GM18861 (cell line): ENCODE measurements around the gene MRGPRD.

Experiments
- ATAC-seq: cut with Tn5 transposase; IDR thresholded peaks from one replicate; pipeline ENCODE4 v1.9.1; 2021; ENCODE audit not compliant: unreplicated experiment

Gene MRGPRD

DNA sequence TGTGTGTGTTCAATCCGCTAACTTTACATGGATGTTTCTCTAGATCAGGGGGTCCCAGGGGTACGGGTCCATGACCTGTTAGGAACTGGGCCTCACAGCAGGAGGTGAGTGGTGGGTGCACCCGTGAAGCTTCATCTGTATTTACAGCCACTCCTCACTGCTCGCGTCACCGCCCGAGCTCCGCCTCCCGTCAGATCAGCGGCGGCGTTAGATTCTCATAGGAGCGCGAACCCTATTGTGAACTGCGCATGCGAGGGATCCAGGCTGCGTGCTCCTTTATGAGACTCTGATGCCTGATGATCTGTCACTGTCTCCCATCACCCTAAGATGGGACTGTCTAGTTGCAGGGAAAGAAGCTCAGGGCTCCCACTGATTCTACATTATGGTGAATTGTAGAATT lies 31.9 kb downstream of the MRGPRD start:
- no peak for ATAC-seq

DNA sequence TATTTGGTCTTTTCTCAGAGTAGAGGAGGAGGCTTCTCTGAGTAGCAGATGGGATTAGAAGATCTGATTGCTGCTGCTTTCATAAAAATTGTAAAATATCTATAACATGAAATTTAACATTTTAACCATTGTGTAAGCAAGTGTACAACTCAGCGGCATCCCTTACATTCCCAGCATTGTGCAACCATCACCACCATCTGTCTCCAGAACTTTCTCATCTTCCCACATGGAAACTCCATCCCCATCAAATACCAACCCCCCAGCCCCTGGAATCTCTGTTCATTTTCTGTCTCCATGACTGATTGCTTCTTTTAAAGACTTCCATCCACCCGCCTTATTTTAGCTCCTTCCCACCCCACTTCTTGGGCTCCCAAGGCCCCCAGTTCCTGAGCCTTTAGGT lies 32.3 kb downstream of the MRGPRD start:
- ATAC-seq: no peak

DNA sequence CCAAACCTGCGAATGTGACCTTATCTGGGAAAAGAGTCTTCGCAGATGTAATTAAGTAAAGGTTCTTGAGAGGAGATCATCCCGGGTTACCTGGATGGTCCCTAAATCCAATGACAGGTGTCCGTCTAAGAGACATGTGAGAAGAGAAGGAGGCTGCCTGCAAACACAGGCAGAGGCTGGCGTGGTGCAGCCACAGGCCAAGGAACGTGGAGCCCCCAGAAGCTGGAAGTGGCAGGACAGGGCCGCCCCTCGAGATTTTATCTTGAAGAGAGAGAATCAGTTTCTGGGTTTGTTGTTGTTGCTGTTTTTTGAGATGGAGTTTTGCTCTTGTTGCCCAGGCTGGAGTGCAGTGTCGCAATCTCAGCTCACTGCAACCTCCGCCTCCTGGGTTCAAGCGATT lies 33.6 kb downstream of the MRGPRD start:
- no peak for ATAC-seq

DNA sequence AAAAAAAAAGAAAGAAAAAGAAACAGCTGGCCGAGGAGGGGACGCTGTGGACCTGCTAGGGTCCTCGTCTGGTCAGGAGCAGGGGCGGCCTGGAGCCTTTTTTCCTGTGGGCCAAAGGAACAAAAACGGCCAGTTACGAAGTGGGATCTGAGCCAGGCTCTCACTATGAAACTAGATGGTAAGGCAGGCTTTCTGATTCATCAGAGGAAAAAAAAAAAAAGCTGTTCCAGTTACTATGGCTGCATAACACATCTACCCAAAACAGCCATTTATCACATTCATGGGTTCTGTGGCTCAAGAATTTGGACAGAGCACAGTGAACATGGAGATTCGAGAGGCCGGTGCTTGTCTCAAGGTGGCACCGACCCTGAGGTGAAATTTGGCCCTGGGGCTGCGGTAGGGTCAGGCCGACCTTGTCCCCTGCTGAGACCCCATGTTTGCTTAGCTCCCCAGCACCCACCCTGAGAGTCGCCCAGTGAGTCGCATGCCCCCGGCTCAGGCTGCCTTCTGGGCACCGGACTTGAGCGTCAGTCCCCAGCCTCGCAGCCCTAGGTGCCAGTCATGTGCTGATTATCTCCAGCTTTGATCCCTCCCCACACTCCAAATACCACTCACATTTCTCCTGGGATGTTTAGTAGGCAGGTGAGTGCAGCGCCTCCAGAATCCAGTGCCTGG lies 34.2 kb downstream of the MRGPRD start:
- ATAC-seq: no peak

DNA sequence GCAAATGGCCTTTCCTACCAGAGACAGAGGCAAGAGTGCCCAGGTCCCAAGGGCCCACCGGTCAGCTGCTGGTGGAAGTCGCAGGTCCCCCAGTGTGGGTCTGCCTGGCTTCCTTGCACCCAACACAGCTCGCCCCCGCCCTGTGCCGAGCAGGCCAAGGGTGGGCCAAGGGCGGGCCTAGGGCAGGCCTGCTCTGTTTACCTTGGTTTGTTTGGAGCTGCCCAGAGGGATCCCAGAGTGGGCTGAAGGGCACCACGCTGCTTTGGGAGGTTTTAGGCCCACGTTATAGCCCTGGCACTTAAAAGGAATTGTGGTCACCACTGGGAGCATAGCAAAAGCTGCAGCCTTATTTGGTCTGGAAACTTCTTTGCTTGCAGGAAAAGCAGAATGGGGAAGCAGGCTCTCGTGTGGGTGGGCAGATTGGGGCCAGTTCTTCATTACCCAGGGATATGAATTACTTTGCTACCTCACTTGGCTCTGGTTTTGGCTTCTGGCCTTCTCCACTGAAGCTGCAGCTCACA lies 38.0 kb downstream of the MRGPRD start:
- ATAC-seq: no peak

DNA sequence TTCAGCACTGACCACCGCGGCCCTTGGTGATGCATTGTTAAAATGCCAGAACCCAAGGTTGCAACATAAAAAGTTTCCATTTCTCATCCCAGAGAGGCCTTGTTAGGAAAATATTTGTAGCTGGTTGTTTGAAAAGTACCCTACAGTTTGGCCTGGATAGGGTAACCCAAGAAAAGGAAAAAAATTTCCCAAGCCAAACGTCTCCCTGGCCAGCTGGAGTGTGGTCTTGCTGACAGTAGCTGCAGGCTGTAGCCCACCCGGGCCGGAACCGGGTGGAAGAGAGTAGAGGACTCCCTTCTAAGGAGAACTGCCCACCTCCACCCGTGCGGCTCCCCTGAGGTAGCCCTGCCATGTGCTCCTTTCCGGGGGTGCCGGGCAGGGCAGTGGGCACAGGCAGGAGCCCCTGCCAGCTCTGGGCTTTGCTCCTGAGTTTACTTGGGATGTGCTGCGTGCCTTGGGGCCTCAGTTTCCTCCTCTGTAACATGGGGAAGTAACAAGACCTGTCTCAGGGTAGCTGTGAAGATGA lies 38.6 kb downstream of the MRGPRD start:
- no peak for ATAC-seq

DNA sequence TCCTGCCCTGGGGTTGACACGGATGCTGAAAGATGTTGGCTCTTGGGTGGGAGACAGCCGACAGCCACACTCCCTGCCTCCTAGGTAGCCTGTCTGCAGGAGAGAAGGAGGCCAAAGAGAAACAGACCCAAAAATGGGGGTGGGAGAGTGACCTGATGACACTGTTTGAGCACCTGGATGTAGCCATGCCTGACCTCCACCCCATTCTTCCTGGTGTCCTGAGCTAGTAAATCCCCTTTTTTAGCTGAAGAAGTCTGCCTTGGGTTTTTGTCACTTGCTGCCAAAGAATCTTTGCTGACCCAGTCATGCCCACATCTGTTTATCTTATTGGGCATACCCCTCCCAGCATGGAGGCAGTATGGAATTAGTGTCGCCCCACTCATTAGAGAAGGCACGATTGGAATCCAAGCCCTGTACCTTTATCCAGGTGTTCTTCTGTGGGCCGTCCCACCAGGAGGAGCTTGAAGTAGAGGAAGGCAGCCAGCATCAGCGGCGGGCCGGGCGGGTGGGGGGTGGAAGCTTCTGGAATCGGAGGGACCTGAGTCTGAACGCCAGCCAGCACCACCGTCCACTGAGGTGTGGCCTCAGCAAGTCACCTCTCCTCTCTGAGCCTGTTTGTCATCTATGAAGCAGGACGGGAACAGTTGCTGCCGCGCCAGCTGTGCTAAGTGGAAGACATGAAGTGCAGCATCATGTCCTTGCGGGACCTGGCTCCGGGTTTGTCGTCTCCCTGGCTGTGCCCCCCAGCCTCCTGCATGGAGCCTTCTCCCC lies 39.3 kb downstream of the MRGPRD start:
- no peak for ATAC-seq

DNA sequence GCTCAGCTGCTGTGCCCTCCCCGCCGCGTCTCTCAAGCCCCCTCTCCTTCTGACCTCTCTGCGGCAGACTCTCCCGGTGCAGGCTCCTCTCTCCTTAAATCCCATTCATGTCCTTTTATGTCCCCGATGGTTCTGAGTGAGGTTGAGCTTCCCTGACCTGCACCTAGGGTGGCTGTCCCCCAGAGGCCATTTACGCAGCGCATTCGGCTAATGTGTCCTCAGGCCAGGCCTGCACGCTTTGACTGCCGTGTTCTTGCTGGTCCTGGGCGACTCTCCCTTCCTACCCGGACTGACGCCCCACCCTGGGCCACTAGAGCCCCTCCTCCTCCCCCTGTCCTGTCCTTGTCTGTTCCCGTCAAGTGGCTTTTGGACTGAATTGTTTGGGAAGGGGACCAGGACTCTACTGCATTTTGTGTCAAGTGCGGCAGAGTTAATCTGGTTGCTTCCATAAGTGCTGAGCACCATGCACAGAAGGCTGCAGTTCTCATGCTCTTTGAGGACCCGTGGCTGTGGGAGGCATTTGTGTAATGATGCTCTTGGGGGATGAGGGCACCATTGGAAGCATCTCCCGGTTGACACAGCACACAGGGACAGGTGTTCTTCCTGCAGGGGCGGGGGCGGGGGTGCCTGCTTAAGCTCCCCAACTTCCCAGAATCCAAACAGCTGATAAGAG lies 40.0 kb downstream of the MRGPRD start:
- ATAC-seq: no peak

DNA sequence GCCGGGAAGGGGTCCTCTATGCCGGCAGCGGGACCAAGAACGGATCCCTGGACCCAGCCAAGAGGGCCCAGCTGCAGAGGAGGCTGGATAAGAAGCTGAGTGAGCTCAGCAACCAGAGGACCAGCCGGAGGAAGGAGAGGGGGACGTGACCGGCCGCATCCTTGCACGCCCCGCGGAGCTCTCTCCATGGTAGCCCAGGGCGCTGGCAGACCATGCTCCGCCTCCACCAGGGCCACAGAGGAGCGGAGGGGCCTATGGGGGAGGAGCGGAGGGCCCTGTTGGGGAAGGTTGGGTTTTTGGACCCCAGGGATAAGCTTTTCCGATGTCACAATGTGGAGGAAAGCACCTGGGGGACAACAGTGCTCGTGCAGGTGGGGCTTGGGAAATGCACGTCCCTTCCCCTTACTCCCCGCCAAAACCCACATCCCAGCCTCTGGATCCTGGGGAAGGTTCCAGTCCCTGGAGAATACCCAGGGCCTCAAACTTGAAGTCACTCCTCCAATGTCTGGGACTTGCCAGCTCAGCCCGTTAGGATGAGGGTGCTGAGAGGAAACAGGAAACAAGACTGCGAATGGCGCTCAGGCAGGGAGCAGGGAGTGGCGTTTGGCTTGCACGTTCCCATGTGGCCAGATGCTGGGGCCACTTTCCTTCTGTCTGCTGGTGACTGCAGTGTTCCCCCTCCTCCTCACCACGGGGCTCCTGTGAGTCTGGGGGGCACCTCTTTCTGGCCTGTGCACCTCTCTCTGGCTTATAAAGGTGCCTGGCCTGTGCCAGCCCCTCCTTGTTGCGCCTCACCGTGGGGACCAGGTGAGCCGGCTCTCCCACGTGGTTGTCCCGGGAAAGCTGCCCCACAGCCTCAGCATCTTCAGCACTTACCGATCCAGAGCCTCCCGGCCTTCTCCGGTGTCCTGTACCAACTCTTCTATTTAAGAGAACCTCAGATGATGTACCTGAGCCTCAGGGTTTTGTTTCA lies 40.9 kb downstream of the MRGPRD start:
- no peak for ATAC-seq

DNA sequence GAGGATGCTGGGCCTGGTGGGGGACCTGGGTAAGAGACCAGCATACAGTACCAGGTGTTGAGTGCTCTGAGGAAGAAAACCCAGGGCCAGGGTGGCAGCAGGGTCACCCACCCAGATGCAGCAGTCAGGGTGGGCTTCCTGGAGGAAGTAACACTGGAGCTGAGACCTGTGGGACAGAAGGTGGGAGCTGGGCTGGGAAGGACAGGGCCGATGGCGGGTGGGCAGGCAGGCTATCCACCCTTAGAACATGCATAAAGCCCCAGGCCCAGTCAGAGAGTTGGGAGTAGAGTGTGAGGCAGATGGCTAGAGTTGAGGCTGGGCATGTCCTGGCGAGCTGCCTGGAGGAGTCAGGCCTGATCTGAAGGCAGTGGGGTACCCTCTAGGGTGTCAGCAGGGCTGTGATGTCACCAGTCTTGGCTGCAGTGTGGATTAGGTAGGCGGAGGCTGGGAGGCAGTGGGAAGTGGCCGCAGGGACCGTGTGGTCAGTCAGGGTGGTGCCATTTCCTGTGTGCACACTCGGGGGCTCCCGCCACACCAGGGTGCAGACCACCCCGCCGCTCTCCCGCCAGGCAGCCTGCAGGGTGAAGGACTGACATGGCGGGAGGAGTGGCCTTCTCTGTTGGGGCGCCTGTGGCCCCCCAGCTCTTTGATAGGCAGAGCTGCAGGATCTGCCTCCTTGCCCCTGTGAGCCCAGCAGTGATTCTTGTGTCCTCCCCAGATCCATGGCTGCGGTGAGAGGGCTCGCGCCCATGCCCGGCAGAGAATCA lies 41.8 kb downstream of the MRGPRD start:
- no peak for ATAC-seq

DNA sequence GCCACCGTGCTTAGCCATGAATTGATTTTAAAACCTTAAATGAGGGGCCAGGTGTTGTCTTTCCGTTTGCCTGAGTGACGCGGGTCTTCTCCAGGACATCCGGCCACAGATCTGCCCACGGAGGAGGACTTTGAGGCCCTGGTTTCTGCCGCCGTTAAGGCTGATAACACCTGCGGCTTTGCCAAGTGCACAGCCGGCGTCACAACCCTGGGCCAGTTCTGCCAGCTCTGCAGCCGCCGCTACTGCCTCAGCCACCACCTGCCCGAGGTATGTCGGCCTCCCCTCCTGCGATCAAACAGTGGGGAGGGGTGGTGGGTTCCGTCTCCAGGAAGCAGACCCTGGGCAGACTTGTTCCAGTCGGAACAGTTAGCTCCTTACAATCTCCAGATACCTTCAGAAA lies 42.7 kb downstream of the MRGPRD start:
- no peak for ATAC-seq

DNA sequence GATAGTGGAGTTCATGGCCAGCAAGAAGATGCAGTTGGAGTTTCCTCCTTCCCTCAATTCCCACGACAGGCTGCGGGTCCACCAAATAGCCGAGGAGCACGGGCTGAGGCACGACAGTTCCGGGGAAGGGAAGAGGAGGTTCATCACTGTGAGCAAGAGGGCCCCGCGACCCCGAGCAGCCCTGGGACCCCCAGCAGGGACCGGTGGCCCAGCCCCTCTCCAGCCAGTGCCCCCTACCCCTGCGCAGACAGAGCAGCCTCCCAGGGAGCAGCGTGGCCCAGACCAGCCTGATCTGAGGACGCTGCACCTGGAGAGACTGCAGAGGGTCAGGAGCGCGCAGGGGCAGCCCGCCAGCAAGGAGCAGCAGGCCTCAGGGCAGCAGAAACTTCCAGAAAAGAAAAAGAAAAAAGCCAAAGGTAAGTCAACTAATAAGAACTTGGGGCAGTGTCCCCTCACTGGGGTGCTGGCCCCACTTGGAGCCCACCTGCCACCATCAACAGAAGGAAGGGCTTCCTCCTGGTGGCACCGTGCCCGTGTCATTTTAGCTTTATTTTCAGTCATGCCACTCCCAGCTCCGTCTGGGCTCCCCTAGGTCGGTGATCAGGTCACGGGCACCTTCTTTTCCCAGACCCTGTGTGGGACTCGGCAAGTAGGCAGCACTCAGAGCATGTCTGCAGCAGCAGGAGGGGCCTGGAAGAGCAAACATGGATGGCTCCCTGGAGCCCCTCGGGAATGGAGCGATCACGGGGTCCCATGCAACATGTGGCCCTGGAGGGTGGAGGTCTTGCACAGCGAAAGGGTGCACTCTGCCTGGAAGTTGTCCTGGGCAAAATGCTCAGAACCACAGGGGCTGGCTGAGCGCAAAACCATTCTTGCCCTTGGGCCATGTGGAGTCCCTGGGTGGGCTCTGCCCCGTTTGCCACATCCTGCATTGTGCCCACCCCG lies 43.8 kb downstream of the MRGPRD start:
- ATAC-seq: no peak

DNA sequence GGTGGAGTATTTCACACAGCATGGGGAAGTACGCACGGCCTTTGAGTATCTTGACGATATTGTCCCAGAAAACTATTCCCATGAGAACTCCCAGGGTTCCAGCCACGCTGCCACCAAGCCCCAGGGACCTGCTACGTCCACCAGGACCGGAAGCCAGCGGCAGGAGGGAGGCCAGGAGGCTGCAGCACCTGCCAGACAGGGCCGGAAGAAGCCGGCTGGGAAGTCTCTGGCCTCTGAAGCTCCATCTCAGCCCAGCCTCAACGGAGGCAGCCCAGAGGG lies 44.5 kb downstream of the MRGPRD start:
- no peak for ATAC-seq

DNA sequence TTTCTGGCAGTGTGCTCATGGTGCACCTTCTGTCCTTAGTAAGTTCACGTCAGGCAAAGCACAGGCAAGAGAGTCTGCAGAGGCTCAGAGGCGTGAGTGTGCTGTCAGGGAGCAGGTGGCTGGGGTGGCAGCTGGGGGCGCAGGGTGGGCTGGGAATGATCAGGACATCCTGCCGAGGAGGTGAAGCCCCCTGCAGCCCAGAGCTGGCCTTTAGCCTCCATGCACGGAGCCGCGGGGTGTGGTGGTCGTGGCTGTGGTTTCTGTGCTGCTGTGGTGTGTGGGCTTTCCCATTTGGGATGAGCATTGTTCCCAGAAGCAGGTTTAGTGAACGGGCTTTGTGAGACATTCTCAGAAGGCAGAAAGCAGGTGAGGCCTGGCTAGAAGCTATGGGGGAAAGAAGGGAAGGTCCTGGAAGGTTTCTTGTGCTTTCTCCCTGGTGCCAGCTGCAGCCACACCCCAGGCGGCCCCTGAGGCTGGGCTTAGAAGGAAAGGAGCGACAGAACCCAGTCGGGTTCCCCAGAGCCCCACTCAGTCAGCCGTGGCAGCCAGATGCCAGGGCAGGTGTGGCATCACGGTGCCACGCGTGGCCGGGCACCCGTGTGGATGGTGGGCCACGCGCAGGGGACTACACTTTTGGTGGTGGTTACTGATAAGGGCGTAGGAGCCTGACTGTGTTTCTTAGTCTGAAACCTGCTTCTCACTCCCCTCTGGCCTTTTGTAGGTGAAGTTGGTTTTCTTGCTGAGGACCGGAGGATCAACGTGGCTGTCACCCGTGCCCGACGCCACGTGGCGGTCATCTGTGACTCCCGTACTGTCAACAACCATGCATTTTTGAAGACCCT lies 45.0 kb downstream of the MRGPRD start:
- no peak for ATAC-seq

DNA sequence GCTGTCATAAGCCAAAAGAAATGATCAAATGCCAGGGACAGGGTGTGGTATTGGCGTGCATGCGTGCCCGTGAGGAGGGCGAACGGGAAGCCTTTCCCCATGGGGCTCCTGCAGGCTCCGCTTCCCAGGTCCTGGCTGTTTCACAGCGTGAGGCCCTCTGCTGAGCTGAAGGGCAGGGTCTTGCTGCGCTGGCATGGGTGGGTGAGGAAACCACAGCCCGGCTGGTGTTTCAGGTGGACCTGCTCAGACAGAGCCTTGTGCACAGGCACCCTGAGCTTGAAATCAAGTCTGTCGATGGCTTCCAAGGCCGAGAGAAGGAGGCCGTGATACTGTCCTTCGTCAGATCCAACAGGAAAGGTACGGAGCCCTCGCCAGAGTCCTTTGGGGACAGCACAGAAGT lies 45.7 kb downstream of the MRGPRD start:
- no peak for ATAC-seq

DNA sequence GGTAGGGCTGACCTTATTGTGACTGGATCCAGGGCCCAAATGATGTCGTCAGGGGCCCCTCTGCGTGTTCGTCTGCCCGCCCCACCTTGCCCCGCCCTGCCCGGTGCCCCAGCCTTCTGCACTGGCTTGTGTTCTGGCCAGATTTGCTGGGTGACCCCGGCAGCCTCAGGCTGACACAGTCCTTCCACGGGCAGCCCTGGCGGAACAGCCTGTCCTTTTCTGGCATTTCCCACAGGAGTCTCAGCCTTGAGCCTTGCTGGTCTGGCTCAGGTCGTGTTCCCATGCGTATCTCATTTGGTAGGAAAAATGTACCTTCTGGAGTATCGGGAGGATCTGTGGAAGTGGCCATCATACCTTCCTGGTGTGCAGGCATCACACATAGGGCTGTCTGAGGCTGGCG lies 46.1 kb downstream of the MRGPRD start:
- no peak for ATAC-seq

DNA sequence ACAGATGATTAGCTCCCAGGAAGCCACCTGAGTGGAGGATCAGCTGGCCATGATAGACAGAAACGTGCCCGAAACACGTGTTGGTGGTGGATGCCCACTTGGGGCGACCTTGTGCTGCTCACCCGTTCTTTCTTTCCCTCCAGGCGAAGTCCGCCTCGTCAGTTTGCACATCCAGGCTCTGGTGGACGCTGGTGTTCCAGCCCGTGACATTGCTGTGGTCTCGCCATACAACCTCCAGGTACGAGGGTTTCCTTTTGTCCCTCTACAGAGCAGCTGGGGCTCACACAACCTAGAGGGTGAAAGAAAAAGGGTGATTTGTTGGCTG lies 46.5 kb downstream of the MRGPRD start:
- no peak for ATAC-seq

DNA sequence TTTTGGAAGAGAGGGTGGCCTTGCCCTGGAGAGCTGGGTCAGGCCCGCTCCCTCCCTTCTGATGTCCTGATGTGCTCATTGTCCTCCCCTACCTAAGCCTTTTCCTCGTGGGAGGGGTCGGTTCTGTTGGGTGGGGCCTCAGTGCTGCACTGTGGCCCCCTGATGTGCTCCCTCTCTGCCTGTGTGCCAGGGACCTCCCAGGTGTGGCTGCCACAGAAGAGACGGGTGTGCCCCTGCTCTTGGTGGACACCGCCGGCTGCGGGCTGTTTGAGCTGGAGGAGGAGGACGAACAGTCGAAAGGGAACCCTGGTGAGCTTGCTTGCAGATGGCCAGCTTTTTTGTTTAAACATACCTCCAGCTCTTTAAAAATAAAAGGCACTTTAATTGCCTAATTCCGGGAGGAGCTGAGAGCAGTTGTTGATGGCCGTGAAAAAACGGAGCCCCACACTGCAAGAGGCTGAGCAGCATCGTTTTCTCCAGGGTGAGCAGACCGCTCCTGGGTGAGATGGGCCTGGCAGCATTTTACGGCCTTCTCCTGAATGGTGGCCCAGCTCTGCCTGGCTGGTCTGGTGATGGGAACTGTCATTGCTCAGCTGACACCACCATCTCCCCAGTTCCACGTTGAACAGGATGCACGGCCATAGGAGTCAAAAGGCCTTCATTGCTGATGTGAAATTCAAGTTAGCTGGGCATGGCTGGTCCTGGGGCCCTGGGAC lies 47.0 kb downstream of the MRGPRD start:
- ATAC-seq: no peak
